GM12878 (cell line): ENCODE results near the gene FAM120B. TPM values are rescaled to one million over a fixed set of nuclear protein-coding genes. Genes with fewer than 3 reads are reported as not detected.

Experiments used
- ASH2L ChIP-seq: fragments of 300-600, 200-600 bp; sonication (generic); IDR thresholded peaks from 2 replicates; pipeline ENCODE4 v1.6.1; 2017; ENCODE audit warnings: low read depth, mild to moderate bottlenecking, borderline replicate concordance
- BCL11A ChIP-seq: IDR thresholded peaks from 2 replicates; pipeline ENCODE4 v1.6.1; 2011; ENCODE audit warnings: low read depth, low read length
- CEBPZ ChIP-seq: fragments of 150-350 bp; IDR thresholded peaks from 2 replicates; pipeline ENCODE4 v1.6.1; 2016; ENCODE audit warnings: low read depth, low read length
- KDM1A ChIP-seq: fragments of 200-600 bp; sonication (generic); IDR thresholded peaks from 2 replicates; pipeline ENCODE4 v1.6.1; 2016; ENCODE audit warnings: borderline replicate concordance
- MEF2A ChIP-seq: IDR thresholded peaks from 2 replicates; pipeline ENCODE4 v1.6.1; 2011; ENCODE audit warnings: low read depth, mild to moderate bottlenecking, low read length, moderate library complexity; ENCODE audit not compliant: insufficient read depth
- REST ChIP-seq: IDR thresholded peaks from 2 replicates; pipeline ENCODE4 v1.6.1; 2012; ENCODE audit warnings: mild to moderate bottlenecking, low read depth, low read length
- ZNF207 ChIP-seq: fragments of 450-650 bp; IDR thresholded peaks from 2 replicates; pipeline ENCODE4 v1.6.1; 2014; ENCODE audit warnings: antibody characterized with exemption, mild to moderate bottlenecking, borderline replicate concordance
- polyA plus RNA-seq, 11 experiments: library from polyadenylated mRNA; depleted of rRNA in 4 of 11; unstranded in 6 of 11; stranded (reverse) in 5 of 11; fragments of >200 nt; fragmentation: Nextera tagmentation in 4 of 11; fragmentation: Illumina TruSeq in 1 of 11; extraction: Ambion mirVana in 4 of 11; extraction: Trizol in 1 of 11; gene quantifications; 1 replicate in 1 of 11; 2 replicates in 10 of 11; pipeline versions ENCODE4 v1.2.1 to v1.2.3, GENCODE V29; 2011 to 2016; ENCODE audit warnings: inconsistent platforms in 2 of 11, missing spikeins in 2 of 11, low read depth in 1 of 11
- total RNA-seq, 4 experiments: library from RNA; depleted of rRNA in 3 of 4; stranded (reverse); fragments of >200 nt in 3 of 4; fragmentation: Illumina TruSeq in 1 of 4; extraction: Trizol in 1 of 4; gene quantifications; 2 replicates each; pipeline versions ENCODE4 v1.2.1 to v1.2.3, GENCODE V29; 2013 to 2021

The FAM120B gene
- total and polyA plus RNA-seq, 10 of the 15 experiments (the other 5 are each of a cell fraction or from before 2014, with no cell fraction given): 3.3 to 21.6 (median 15.3) TPM

GRCh38 chr6:170454512-170455285 lies 148.1 kb downstream of the FAM120B start (continued):
- TF ChIP-seq CEBPZ (no peak), BCL11A (no peak), REST (no peak), KDM1A (no peak), ZNF207 (no peak), MEF2A (no peak), ASH2L (no peak)
- TF ChIP-seq, all 136 proteins: peak for 0
